Measurements from ENCODE around the gene WDR45.

GRCh38 chrX:49067285-49068120, 12.2 kb downstream of the WDR45 start:
- no peak for TF ChIP-seq POLR2AphosphoS5 (IDR thresholded peaks at IDR 0.05; ENCODE audit: low read depth)
- no peak for TF ChIP-seq REST (IDR thresholded peaks at IDR 0.05; ENCODE audit: insufficient replicate concordance, low read depth)
- TF ChIP-seq CTCF (IDR thresholded peaks at IDR 0.05; ENCODE audit: insufficient read depth, low read length): no peak

All from HL-60 (cell line).